ENCODE measurements around the gene CRADD. TPM values are rescaled to one million over a fixed set of nuclear protein-coding genes. Genes with fewer than 3 reads are reported as not detected.

Gene CRADD
- total RNA-seq, 1 experiment from 2014 or later, result 39.0 TPM

DNA sequence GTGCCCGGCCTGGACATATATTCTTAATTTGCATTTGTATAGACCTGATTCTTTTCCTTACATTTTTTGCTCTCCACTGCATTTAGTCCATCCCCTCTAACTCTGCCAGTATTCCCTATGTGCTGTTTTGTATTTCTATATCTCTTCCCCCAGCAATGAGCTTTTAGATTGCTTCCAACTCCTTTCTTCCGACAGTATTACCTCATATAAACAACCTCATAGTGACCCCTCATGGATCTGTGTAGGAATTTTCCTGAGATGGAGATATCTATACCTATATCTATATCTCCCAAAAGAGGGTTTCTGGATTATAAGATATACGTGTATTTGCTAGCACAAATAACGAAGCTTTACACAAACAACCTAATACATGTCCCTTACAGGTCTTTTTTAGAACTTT is 161.9 kb downstream of the CRADD start:
- no peak for DNase-seq (ENCODE audit: low spot score)

GRCh38 chr12:93841671-93842070 is 164.5 kb downstream of the CRADD start:
- no peak for DNase-seq (ENCODE audit: low spot score)

GRCh38 chr12:93844164-93844784 is 167.1 kb downstream of the CRADD start:
- DNase-seq (ENCODE audit: low spot score), result no peak

- DNase-seq (ENCODE audit: low spot score), result no peak
Measured at GRCh38 chr12:93846936-93847516, 169.9 kb downstream of the CRADD start.

DNA sequence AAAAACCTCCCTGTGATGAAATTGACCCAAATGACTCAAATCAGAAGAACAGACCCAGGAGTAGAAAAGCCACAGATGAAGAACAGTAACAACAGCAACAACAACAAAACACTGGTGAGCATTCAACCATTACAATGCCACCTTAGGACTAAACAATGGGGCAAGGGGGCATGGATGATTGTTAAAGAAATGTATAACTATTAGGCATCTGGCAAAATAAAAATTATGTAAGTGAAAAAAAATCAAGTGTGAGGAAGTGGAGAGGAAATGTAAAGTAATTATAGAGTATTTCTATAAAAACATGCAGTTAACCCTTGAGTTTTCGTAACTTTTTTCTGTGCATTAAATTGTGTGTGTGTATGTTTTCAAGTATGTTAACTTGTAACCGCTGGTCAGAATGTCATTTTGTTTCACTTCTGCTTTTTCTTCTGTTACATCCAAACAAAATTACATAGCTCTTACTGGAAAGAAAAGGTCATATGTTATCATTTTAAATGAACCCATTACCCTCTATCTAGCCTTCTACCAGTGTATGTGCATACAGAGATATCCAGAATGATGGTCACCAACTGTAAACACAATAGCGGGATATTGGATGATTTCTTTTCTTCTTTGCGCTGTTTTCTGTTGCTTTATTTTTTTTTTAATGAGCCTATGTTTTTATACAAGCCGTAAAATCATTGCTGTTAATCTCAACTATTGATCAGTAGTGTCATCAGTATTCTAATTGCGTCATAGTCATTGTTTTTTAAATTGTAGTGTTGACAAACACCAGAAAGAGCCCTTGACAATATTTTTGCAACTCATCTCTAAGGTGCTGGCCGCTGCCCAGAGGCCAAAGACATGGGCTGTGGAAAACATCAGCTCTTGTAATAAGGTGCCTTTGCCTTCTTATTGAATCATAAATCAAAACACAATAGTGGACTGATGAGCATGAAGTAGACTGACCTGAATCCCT is 170.6 kb downstream of the CRADD start:
- no peak for DNase-seq (ENCODE audit: low spot score)

DNA sequence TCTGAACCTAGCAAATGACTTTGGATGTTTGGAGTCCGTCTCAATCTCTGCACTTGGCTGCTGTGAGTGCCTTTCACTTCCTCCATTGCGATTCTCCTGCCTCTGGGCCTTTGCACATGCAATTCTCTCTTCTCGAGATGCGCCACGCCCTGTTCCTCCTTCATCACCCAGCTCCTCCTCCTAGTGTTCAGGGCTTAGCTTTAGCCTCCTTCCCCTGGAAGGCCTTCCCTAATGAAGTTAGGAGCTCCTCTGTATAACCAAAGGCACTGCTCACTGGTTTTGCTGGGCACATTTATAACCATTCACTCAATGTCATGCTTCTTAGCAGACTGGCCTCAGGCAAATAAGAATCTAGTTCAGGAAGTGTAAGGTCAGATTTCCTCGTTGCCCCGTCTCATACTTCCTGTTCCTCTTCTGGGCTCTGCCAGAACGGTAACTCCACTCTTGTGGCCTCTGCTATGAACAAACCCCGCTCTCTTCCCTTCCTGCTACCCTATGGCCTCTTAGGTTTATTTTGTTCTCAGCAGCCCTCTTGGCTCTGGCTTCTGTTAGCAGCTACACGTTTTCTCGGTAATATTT is 171.4 kb downstream of the CRADD start:
- no peak for DNase-seq (ENCODE audit: low spot score)

GRCh38 chr12:93849946-93850345 is 172.8 kb downstream of the CRADD start:
- DNase-seq (ENCODE audit: low spot score), result no peak

- no peak for DNase-seq (ENCODE audit: low spot score)
Measured at GRCh38 chr12:93850481-93851256, 173.5 kb downstream of the CRADD start.

- DNase-seq (ENCODE audit: low spot score), result no peak
Measured at GRCh38 chr12:93851257-93851671, 174.1 kb downstream of the CRADD start.

GRCh38 chr12:93852173-93852591 is 175.0 kb downstream of the CRADD start:
- DNase-seq (ENCODE audit: low spot score), result no peak

GRCh38 chr12:93853698-93854478 is 176.7 kb downstream of the CRADD start:
- DNase-seq (ENCODE audit: low spot score), result no peak

GRCh38 chr12:93855261-93855660 is 178.1 kb downstream of the CRADD start:
- DNase-seq (ENCODE audit: low spot score), result no peak

DNA sequence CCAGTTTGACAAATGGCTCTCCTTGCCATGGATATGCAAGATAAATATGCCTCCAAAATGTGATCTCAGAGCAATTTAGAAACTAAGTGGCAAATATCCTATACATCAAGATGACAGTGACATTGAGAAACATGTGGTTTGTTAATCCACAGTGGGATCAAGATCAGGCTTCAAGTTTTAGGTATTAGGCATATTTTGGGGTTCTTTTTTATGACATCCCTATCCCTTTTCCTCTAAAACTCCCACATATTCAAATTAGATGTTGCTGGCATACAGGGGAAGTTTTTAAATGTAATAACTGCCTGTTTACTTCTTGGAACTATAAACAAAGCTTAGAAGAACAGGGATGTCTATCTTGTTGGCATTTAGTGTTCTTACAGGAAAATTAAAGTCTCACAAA is 179.4 kb downstream of the CRADD start:
- no peak for DNase-seq (ENCODE audit: low spot score)

GRCh38 chr12:93857279-93857938 is 180.2 kb downstream of the CRADD start:
- no peak for DNase-seq (ENCODE audit: low spot score)

DNA sequence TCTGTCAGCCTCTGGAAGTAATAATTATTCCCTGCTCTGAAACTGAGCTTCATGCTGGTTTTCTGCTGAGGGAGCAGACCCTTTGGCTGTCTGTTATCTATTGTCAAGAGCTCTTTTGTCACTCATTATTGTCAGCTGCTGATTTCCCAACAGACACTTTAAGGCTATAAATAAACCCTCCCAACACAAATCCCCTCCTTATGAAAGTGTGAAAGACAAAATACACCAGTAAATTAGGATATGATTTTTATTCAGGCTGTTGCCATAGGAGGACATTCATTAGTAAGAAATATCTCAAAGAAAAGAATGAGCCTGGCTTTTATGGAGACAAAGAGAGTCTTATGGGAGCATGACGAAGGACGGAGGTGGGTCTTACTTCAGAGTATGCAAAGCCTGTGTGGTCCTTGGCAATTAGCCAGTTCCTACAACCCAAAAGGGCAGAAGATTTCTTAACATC is 180.8 kb downstream of the CRADD start:
- DNase-seq (ENCODE audit: low spot score), result no peak

DNA sequence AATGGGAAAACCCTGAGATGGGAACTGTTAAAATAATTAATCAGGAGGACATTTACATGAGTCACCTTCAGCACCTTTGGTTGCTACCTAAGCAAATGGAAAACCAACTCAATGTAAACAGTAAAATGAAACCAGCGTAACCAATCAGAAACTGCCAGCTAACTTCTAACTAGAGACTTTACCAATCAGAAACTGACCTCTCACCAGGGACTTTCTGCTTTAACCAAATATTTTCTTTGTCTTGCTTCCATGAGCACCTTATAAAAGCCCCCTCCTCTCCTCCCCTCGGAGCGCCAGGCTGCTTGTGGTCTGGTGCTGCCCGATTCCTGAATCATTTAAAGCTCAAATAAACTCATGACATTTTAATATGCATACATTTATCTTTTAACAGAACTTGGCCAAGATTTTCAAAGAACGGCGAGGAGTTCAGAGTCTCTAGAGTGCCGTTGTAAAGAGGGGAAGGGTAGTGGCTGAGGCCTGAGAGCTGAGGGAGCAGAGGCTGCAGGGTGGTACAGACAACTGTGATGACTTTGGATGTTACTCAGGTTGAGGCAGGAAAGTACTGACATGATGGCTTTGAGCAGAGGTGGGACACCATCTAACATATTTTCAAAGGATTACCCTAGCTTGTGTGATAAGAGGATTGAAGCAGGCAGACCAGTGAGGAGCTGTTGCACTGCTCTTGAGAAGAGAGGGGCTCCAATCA is 183.6 kb downstream of the CRADD start:
- DNase-seq (ENCODE audit: low spot score), result no peak

- no peak for DNase-seq (ENCODE audit: low spot score)
Measured at GRCh38 chr12:93862424-93862823, 185.2 kb downstream of the CRADD start.

- DNase-seq (ENCODE audit: low spot score), result no peak
Measured at GRCh38 chr12:93865751-93866150, 188.6 kb downstream of the CRADD start.

GRCh38 chr12:93868771-93869170 is 191.6 kb downstream of the CRADD start:
- DNase-seq (ENCODE audit: low spot score), result no peak

Data from A172 (cell line).